ENCODE data around the gene ODAPH. TPM values are rescaled to one million over a fixed set of nuclear protein-coding genes. Genes with fewer than 3 reads are reported as not detected.
"Not testable (repeated sequence)": the region's sequence is repeated elsewhere in the genome, so short reads cannot be mapped to it uniquely, and the experiment has no call there.

Gene ODAPH
- not detected for polyA plus RNA-seq (ENCODE audit: low read depth in 6 of 6)

GRCh38 chr4:75555294-75556164 is at the start of gene ODAPH:
Gene ODAPH (plus strand): TSS chr4:75556066. CDS start chr4:75556083, 17 bp downstream.
- Mint-ChIP-seq H3K27ac (no peak within 1 kb of the TSS), H3K9me3 (no peaks in the 10 kb centered on the region), H3K27me3 (peaks cover 8 to 28% (median 26%) of the 10 kb centered on the region in 3 donors), H3K4me3 (no peak within 1 kb of the TSS), H3K4me1 (no peaks in the 10 kb centered on the region), H3K36me3 (no peaks in the 10 kb centered on the region)
- peak in 1 of 2 donors; percentile 47 for ATAC-seq (ENCODE audit: low read depth in 2 of 2)
- DNase-seq, result no peak

GRCh38 chr4:75509592-75509991 is 46.3 kb upstream of the ODAPH start:
- Mint-ChIP-seq H3K27ac (peak overlapping the region in 1 of 6 donors; percentile 71), H3K36me3 (peaks cover 26 to 29% of the 10 kb centered on the region in 2 donors), H3K4me1 (peaks cover 19 to 27% (median 25%) of the 10 kb centered on the region in 3 donors)
- H3K27me3 Mint-ChIP-seq; H3K9me3 Mint-ChIP-seq; DNase-seq; ATAC-seq (ENCODE audit: low read depth in 2 of 2); H3K4me3 Mint-ChIP-seq: not testable (repeated sequence)

GRCh38 chr4:75511841-75512240 is 44.0 kb upstream of the ODAPH start:
- no peak for ATAC-seq (ENCODE audit: low read depth in 2 of 2)
- Mint-ChIP-seq H3K9me3 (peaks cover 0 to 3% (median 1%) of the 10 kb centered on the region in 7 donors), H3K4me3 (no peak overlapping the region), H3K27ac (no peak overlapping the region), H3K36me3 (peaks cover 22 to 26% of the 10 kb centered on the region in 2 donors), H3K4me1 (peaks cover 28 to 30% (median 29%) of the 10 kb centered on the region in 3 donors), H3K27me3 (no peaks in the 10 kb centered on the region)
- DNase-seq, result no peak

GRCh38 chr4:75512386-75513211 is 43.3 kb upstream of the ODAPH start:
- DNase-seq (no peak), ATAC-seq (ENCODE audit: low read depth in 2 of 2) (no peak)
- H3K9me3 Mint-ChIP-seq, result peaks cover 0 to 3% (median 1%) of the 10 kb centered on the region in 7 donors
- H3K36me3 Mint-ChIP-seq, result peaks cover 14 to 23% of the 10 kb centered on the region in 2 donors
- no peaks in the 10 kb centered on the region for H3K27me3 Mint-ChIP-seq
- no peak overlapping the region for H3K27ac Mint-ChIP-seq
- peaks cover 30 to 33% (median 30%) of the 10 kb centered on the region in 3 donors for H3K4me1 Mint-ChIP-seq
- peak overlapping the region in 2 of 8 donors; percentile 96 to 99 for H3K4me3 Mint-ChIP-seq

GRCh38 chr4:75513526-75514130 is 42.2 kb upstream of the ODAPH start:
- Mint-ChIP-seq H3K27ac (peak overlapping the region in 5 of 6 donors; percentile 99), H3K27me3 (no peaks in the 10 kb centered on the region), H3K4me1 (peaks cover 30 to 33% (median 30%) of the 10 kb centered on the region in 3 donors), H3K9me3 (peaks cover 0 to 3% (median 1%) of the 10 kb centered on the region in 7 donors), H3K4me3 (peak overlapping the region in 2 of 8 donors; percentile 96 to 99), H3K36me3 (peaks cover 12 to 24% of the 10 kb centered on the region in 2 donors)
- ATAC-seq (ENCODE audit: low read depth in 2 of 2), result no peak
- no peak for DNase-seq

GRCh38 chr4:75514131-75514948 is 41.5 kb upstream of the ODAPH start, which contains the start of the genes RCHY1 and THAP6:
Gene RCHY1 (minus strand): TSS chr4:75514403. CDS start chr4:75514286, 117 bp downstream.
Gene THAP6 (plus strand): TSS chr4:75514473. CDS start chr4:75515453, 980 bp downstream.
- H3K9me3 Mint-ChIP-seq, result peaks cover 0 to 3% (median 1%) of the 10 kb centered on the region in 7 donors
- peaks cover 32 to 34% (median 34%) of the 10 kb centered on the region in 3 donors for H3K4me1 Mint-ChIP-seq
- ATAC-seq (ENCODE audit: low read depth in 2 of 2), result peak; percentile 86 to 88
- peak within 1 kb of the TSS in 2 of 8 donors; percentile 96 to 99 for H3K4me3 Mint-ChIP-seq
- H3K27me3 Mint-ChIP-seq, result no peaks in the 10 kb centered on the region
- peaks cover 19 to 26% of the 10 kb centered on the region in 2 donors for H3K36me3 Mint-ChIP-seq
- peak within 1 kb of the TSS in 5 of 6 donors; percentile 99 for H3K27ac Mint-ChIP-seq
- peak; percentile 94 for DNase-seq

GRCh38 chr4:75514949-75515612 is 40.8 kb upstream of the ODAPH start:
- Mint-ChIP-seq H3K4me3 (peak overlapping the region in 2 of 8 donors; percentile 96 to 99), H3K4me1 (peaks cover 28% of the 10 kb centered on the region in 3 donors), H3K27ac (peak overlapping the region in 5 of 6 donors; percentile 99), H3K27me3 (no peaks in the 10 kb centered on the region), H3K9me3 (peaks cover 0 to 2% (median 0%) of the 10 kb centered on the region in 7 donors), H3K36me3 (peaks cover 12 to 19% of the 10 kb centered on the region in 2 donors)
- DNase-seq, result no peak
- no peak for ATAC-seq (ENCODE audit: low read depth in 2 of 2)

GRCh38 chr4:75516144-75516543 is 39.7 kb upstream of the ODAPH start:
- no peak for ATAC-seq (ENCODE audit: low read depth in 2 of 2)
- Mint-ChIP-seq H3K36me3 (peaks cover 15 to 19% of the 10 kb centered on the region in 2 donors), H3K9me3 (peaks cover 0 to 2% (median 0%) of the 10 kb centered on the region in 7 donors), H3K4me3 (no peak overlapping the region), H3K4me1 (peaks cover 22 to 29% (median 27%) of the 10 kb centered on the region in 3 donors), H3K27ac (peak overlapping the region in 2 of 6 donors; percentile 69 to 99), H3K27me3 (no peaks in the 10 kb centered on the region)
- DNase-seq, result no peak

GRCh38 chr4:75519452-75519851 is 36.4 kb upstream of the ODAPH start:
- H3K4me3 Mint-ChIP-seq, result not testable (repeated sequence)
- peaks cover 18 to 27% (median 19%) of the 10 kb centered on the region in 3 donors for H3K4me1 Mint-ChIP-seq
- H3K36me3 Mint-ChIP-seq, result peaks cover 23 to 27% of the 10 kb centered on the region in 2 donors

GRCh38 chr4:75525086-75525485 is 30.8 kb upstream of the ODAPH start:
- ATAC-seq (ENCODE audit: low read depth in 2 of 2) (no peak), DNase-seq (no peak)
- Mint-ChIP-seq H3K4me1 (peaks cover 2 to 16% (median 9%) of the 10 kb centered on the region in 3 donors), H3K27me3 (no peaks in the 10 kb centered on the region), H3K9me3 (no peaks in the 10 kb centered on the region), H3K36me3 (peaks cover 31 to 45% of the 10 kb centered on the region in 2 donors), H3K4me3 (no peak overlapping the region), H3K27ac (no peak overlapping the region)

More at GRCh38 chr4:75519452-75519851, 36.4 kb upstream of the ODAPH start:
- not testable (repeated sequence) for H3K27me3 Mint-ChIP-seq; ATAC-seq (ENCODE audit: low read depth in 2 of 2); DNase-seq; H3K9me3 Mint-ChIP-seq
- peak overlapping the region in 1 of 6 donors; percentile 32 for H3K27ac Mint-ChIP-seq

GRCh38 chr4:75525910-75526309 is 30.0 kb upstream of the ODAPH start:
- H3K27me3 Mint-ChIP-seq, result no peaks in the 10 kb centered on the region
- H3K4me1 Mint-ChIP-seq, result peaks cover under 1 to 12% (median under 1%) of the 10 kb centered on the region in 3 donors
- H3K4me3 Mint-ChIP-seq, result no peak overlapping the region
- ATAC-seq (ENCODE audit: low read depth in 2 of 2) (no peak), DNase-seq (no peak)
- H3K36me3 Mint-ChIP-seq, result peaks cover 32 to 46% of the 10 kb centered on the region in 2 donors
- H3K9me3 Mint-ChIP-seq, result peaks cover 0 to 2% (median 0%) of the 10 kb centered on the region in 7 donors
- H3K27ac Mint-ChIP-seq, result no peak overlapping the region
